HEK293 (cell line): ENCODE data around the gene ELAVL3.

Experiments
- CTCF ChIA-PET: fragments of 350-600 bp; formaldehyde crosslinking; extraction: SDS; loops from one replicate; lab custom pipeline; 2021; ENCODE audit warnings: antibody characterized with exemption; lab: Yijun Ruan, JAX
- POLR2A ChIA-PET: fragments of 300-600 bp; formaldehyde crosslinking; extraction: SDS; loops from one replicate; lab custom pipeline; 2020; ENCODE audit warnings: antibody characterized with exemption, inconsistent platforms; lab: Yijun Ruan, JAX
- H3K27ac ChIP-seq: fragments of 200-500 bp; sonication (Bioruptor generic); 2 replicates; pipeline ENCODE4 v1.5.1; 2014; ENCODE audit warnings: low read depth, low read length, control low read depth, inconsistent platforms; ENCODE audit errors: extremely low read depth
- H3K36me3 ChIP-seq, 2 experiments: fragments of 200-500 bp in 1 of 2; sonication (Bioruptor generic) in 1 of 2; 1 replicate in 1 of 2; 2 replicates in 1 of 2; pipeline ENCODE4 v1.5.1; 2014 to 2017; ENCODE audit warnings: inconsistent platforms in 2 of 2, low read length in 2 of 2; ENCODE audit not compliant: control insufficient read depth in 2 of 2, insufficient read depth in 1 of 2
- H3K4me1 ChIP-seq: fragments of 200-500 bp; sonication (Bioruptor generic); 2 replicates; pipeline ENCODE4 v1.5.1; 2014; ENCODE audit warnings: mild to moderate bottlenecking, low read length, inconsistent platforms; ENCODE audit not compliant: control insufficient read depth, insufficient read depth
- H3K4me3 ChIP-seq: 2 replicates; pipeline ENCODE4 v1.5.1; 2011; ENCODE audit warnings: low read depth, mild to moderate bottlenecking, control low read depth, low read length, moderate library complexity
- H3K9me3 ChIP-seq: fragments of 200-500 bp; sonication (Bioruptor generic); 2 replicates; pipeline ENCODE4 v1.5.1; 2014; ENCODE audit warnings: low read depth, low read length, inconsistent platforms; ENCODE audit not compliant: control insufficient read depth, insufficient read depth
- BCL11A ChIP-seq: fragments of 450-650 bp; formaldehyde crosslinking; IDR thresholded peaks from 2 replicates; pipeline ENCODE4 v1.5.1; 2016; ENCODE audit warnings: low read depth, missing biosample characterization, missing genetic modification characterization
- GLIS2 ChIP-seq: fragments of 450-650 bp; formaldehyde crosslinking; IDR thresholded peaks from 2 replicates; pipeline ENCODE4 v1.5.1; 2016; ENCODE audit warnings: missing biosample characterization, missing genetic modification characterization
- HOXA7 ChIP-seq: sonication (generic); formaldehyde crosslinking; IDR thresholded peaks from 2 replicates; pipeline ENCODE4 v1.8.1; 2022; ENCODE audit warnings: missing genetic modification reagents, borderline replicate concordance
- HOXD13 ChIP-seq: sonication (generic); formaldehyde crosslinking; IDR thresholded peaks from 2 replicates; pipeline ENCODE4 v1.8.0; 2022; ENCODE audit warnings: missing genetic modification reagents, borderline replicate concordance
- MZF1 ChIP-seq: fragments of 450-650 bp; formaldehyde crosslinking; IDR thresholded peaks from 2 replicates; pipeline ENCODE4 v1.5.1; 2017; ENCODE audit warnings: missing biosample characterization, missing genetic modification characterization, borderline replicate concordance
- RBAK ChIP-seq: fragments of 450-650 bp; formaldehyde crosslinking; IDR thresholded peaks from 2 replicates; pipeline ENCODE4 v1.5.1; 2016; ENCODE audit warnings: missing biosample characterization, missing genetic modification characterization
- TSHZ1 ChIP-seq: fragments of 450-650 bp; formaldehyde crosslinking; IDR thresholded peaks from 2 replicates; pipeline ENCODE4 v1.5.1; 2016; ENCODE audit warnings: missing biosample characterization, missing genetic modification characterization, borderline replicate concordance
- WT1 ChIP-seq: fragments of 450-650 bp; formaldehyde crosslinking; IDR thresholded peaks from 2 replicates; pipeline ENCODE4 v1.5.1; 2016; ENCODE audit warnings: missing biosample characterization, missing genetic modification characterization
- ZBTB17 ChIP-seq: fragments of 450-650 bp; formaldehyde crosslinking; IDR thresholded peaks from 2 replicates; pipeline ENCODE4 v1.5.1; 2016; ENCODE audit warnings: missing biosample characterization, missing genetic modification characterization
- ZBTB20 ChIP-seq: fragments of 450-650 bp; formaldehyde crosslinking; IDR thresholded peaks from 2 replicates; pipeline ENCODE4 v1.5.1; 2016; ENCODE audit warnings: missing biosample characterization, missing genetic modification characterization
- ZBTB48 ChIP-seq: fragments of 450-650 bp; formaldehyde crosslinking; IDR thresholded peaks from 2 replicates; pipeline ENCODE4 v1.5.1; 2016; ENCODE audit warnings: missing biosample characterization, missing genetic modification characterization
- ZFHX2 ChIP-seq: fragments of 450-650 bp; formaldehyde crosslinking; conservative IDR thresholded peaks from 2 replicates; pipeline ENCODE4 v1.5.1; 2016; ENCODE audit warnings: missing biosample characterization, missing genetic modification characterization
- ZFP69B ChIP-seq: fragments of 450-650 bp; formaldehyde crosslinking; IDR thresholded peaks from 2 replicates; pipeline ENCODE4 v1.5.1; 2016; ENCODE audit warnings: missing biosample characterization, missing genetic modification characterization
- ZIC2 ChIP-seq: fragments of 450-650 bp; formaldehyde crosslinking; IDR thresholded peaks from 2 replicates; pipeline ENCODE4 v1.5.1; 2016; ENCODE audit warnings: missing biosample characterization, missing genetic modification characterization
- ZNF121 ChIP-seq: fragments of 450-650 bp; formaldehyde crosslinking; IDR thresholded peaks from 2 replicates; pipeline ENCODE4 v1.5.1; 2016; ENCODE audit warnings: missing biosample characterization, missing genetic modification characterization
- ZNF146 ChIP-seq: fragments of 450-650 bp; formaldehyde crosslinking; IDR thresholded peaks from 2 replicates; pipeline ENCODE4 v1.5.1; 2016; ENCODE audit warnings: missing biosample characterization, missing genetic modification characterization
- ZNF169 ChIP-seq: fragments of 450-650 bp; formaldehyde crosslinking; IDR thresholded peaks from 2 replicates; pipeline ENCODE4 v1.5.1; 2016; ENCODE audit warnings: missing biosample characterization, missing genetic modification characterization
- ZNF174 ChIP-seq: fragments of 450-650 bp; formaldehyde crosslinking; IDR thresholded peaks from 2 replicates; pipeline ENCODE4 v1.5.0; 2017; ENCODE audit warnings: missing biosample characterization, mild to moderate bottlenecking, missing genetic modification characterization
- ZNF335 ChIP-seq: fragments of 450-650 bp; formaldehyde crosslinking; conservative IDR thresholded peaks from 2 replicates; pipeline ENCODE4 v1.5.1; 2016; ENCODE audit warnings: missing biosample characterization, missing genetic modification characterization
- ZNF37A ChIP-seq: fragments of 450-650 bp; IDR thresholded peaks from 2 replicates; pipeline ENCODE4 v1.5.1; 2018; ENCODE audit warnings: missing biosample characterization, missing genetic modification characterization
- ZNF423 ChIP-seq: fragments of 450-650 bp; formaldehyde crosslinking; IDR thresholded peaks from 2 replicates; pipeline ENCODE4 v1.5.1; 2016; ENCODE audit warnings: missing biosample characterization, missing genetic modification characterization
- ZNF560 ChIP-seq: fragments of 450-650 bp; formaldehyde crosslinking; IDR thresholded peaks from 2 replicates; pipeline ENCODE4 v1.5.1; 2017; ENCODE audit warnings: missing biosample characterization, missing genetic modification characterization, borderline replicate concordance
- ZNF561 ChIP-seq: fragments of 450-650 bp; IDR thresholded peaks from 2 replicates; pipeline ENCODE4 v1.5.1; 2018; ENCODE audit warnings: missing biosample characterization, missing genetic modification characterization, borderline replicate concordance
- ZNF664 ChIP-seq: fragments of 450-650 bp; formaldehyde crosslinking; IDR thresholded peaks from 2 replicates; pipeline ENCODE4 v1.5.1; 2016; ENCODE audit warnings: missing biosample characterization, missing genetic modification characterization
- ZNF692 ChIP-seq: fragments of 450-650 bp; formaldehyde crosslinking; IDR thresholded peaks from 2 replicates; pipeline ENCODE4 v1.5.1; 2016; ENCODE audit warnings: missing biosample characterization, missing genetic modification characterization
- ZNF777 ChIP-seq: fragments of 450-650 bp; formaldehyde crosslinking; IDR thresholded peaks from 2 replicates; pipeline ENCODE4 v1.5.1; 2017; ENCODE audit warnings: missing biosample characterization, missing genetic modification characterization, borderline replicate concordance
- ZNF791 ChIP-seq: fragments of 450-650 bp; formaldehyde crosslinking; IDR thresholded peaks from 2 replicates; pipeline ENCODE4 v1.5.1; 2016; ENCODE audit warnings: missing biosample characterization, missing genetic modification characterization

ELAVL3 gene

GRCh38 chr19:11420429-11421370, 60.1 kb downstream of the ELAVL3 start (continued):
- no peak for TF ChIP-seq ZNF664
- TF ChIP-seq WT1 (tag by site-specific recombination) = peak; percentile 54
- 0 out of 2 replicates have a peak, but pooled peaks have one; percentile 20 for TF ChIP-seq ZNF561 (tag by site-specific recombination)
- TF ChIP-seq ZIC2 (tag by site-specific recombination) = 0 out of 2 replicates have a peak, but pooled peaks have one; percentile 17
- peak; percentile 23; the same call in 1 of the 2 replicates for TF ChIP-seq ZBTB20 (tag by site-specific recombination)
- TF ChIP-seq TSHZ1 (tag by site-specific recombination) = no peak
- TF ChIP-seq GLIS2 = peak; percentile 53; the same call in 1 of the 2 replicates
- TF ChIP-seq ZBTB48 (tag by site-specific recombination) = peak; percentile 65; the same call in 1 of the 2 replicates
- TF ChIP-seq ZNF692 (tag by site-specific recombination) = peak; percentile 49; the same call in 1 of the 2 replicates
- TF ChIP-seq ZFHX2 = 0 out of 2 replicates have a peak, but pooled peaks have one; percentile 14
- TF ChIP-seq MZF1 (tag by site-specific recombination) = no peak
- TF ChIP-seq ZNF791 (tag by site-specific recombination) = no peak
- TF ChIP-seq ZNF146 (tag by site-specific recombination) = no peak
- 0 out of 2 replicates have a peak, but pooled peaks have one; percentile 43 for TF ChIP-seq ZNF560 (tag by site-specific recombination)
- TF ChIP-seq ZNF423 = no peak
- no peak for TF ChIP-seq ZNF174 (tag by site-specific recombination)
- TF ChIP-seq RBAK = no peak
- no peak for TF ChIP-seq ZNF37A
- no peak for TF ChIP-seq ZNF121
- TF ChIP-seq ZBTB17 (tag by site-specific recombination) = 0 out of 2 replicates have a peak, but pooled peaks have one; percentile 17

DNA sequence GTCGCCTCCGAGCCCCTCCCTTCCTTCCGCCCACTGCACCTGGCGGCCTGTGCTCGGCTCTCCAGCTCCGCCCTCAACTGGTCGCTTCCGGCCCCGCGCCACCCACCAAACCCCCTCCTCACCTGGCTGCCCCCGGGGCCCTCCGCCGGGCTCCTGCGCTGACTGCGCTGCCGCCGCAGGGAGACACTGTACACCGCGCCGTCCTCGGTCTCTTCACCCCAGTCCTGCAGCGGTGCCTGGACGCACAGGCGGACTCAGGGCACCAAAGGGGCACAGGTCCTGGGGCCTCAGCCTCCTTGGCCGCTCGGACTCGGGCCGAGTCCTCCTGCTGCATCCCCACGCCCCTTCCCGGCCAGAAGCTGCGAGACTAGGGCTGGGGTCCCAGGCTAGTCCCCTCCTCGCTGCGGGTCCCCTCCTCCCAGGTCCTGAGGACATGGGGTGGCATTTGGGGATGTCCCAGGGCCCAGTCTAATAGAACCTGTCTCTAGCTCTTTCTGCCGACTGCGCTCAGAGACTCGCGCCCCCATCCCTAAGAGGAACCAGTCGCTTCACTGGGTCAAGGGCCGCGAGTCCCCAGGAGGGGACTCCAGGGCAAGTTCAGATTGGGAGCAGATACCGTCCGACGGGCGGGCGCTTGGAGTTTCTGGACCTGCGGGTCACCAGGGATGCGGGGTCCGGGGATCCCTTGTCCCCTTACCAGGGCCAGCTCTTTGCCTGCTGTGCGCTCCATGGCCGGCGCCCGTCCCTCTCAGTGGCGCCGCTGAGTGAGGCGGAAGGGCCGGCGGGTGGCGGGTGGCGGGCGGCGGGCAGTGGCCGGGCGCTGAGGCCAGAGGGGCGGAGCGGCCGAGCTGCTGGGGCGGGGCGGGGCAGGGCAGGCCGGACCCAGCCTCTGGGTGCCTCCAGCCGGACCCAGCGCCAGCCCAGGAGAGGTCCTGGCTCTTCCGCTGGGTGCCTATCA, 62.0 kb downstream of the ELAVL3 start, which contains the start of gene RGL3:
Gene RGL3, minus strand, starts transcription at position 766 of the 958 bp plus-strand sequence. Its CDS starts 36 bp downstream, at position 730.
- CTCF ChIA-PET = interaction anchor here (0.6 to 8.3 kb wide), 4 partner anchors 12 to 92 kb away, joined by 3 to 66 read pairs (median 8); partner anchors contain the start of genes EPOR, ODAD3 and PRKCSH
- Histone ChIP-seq H3K4me3 (peak within 1 kb of the TSS; percentile 36), H3K36me3 (no peaks in the 10 kb centered on the region), H3K4me1 (no peaks in the 10 kb centered on the region), H3K9me3 (no peaks in the 10 kb centered on the region)
- TF ChIP-seq ZNF169 (no peak), HOXA7 (CRISPR knock-in tag) (no peak), ZFP69B (tag by site-specific recombination) (no peak), BCL11A (tag by site-specific recombination) (no peak), HOXD13 (CRISPR knock-in tag) (no peak), ZNF335 (tag by site-specific recombination) (0 out of 2 replicates have a peak, but pooled peaks have one; percentile 15), ZNF777 (tag by site-specific recombination) (no peak)
- TF ChIP-seq, all 188 proteins: peak for 1
- no peak within 1 kb of the TSS for H3K27ac ChIP-seq
- POLR2A ChIA-PET = interaction anchor here (0.5 to 1.4 kb wide), 3 partner anchors 12 to 38 kb away, joined by 3 to 5 read pairs (median 4); no protein-coding TSS in a partner anchor
